H1 (cell line): ENCODE measurements around the gene BEX2. TPM values are rescaled to one million over a fixed set of nuclear protein-coding genes. Genes with fewer than 3 reads are reported as not detected.

ENCODE experiments used
- CTCF ChIA-PET: fragments of 300-600 bp; sonication (Branson Sonifier 250); formaldehyde crosslinking; loops from one replicate; lab custom pipeline; 2021; ENCODE audit not compliant: partially characterized antibody; lab: Charles Lee
- POLR2A ChIA-PET: fragments of 300-600 bp; sonication (Branson Sonifier 250); formaldehyde crosslinking; loops from one replicate; lab custom pipeline; 2021; ENCODE audit warnings: inconsistent platforms; ENCODE audit not compliant: partially characterized antibody; lab: Charles Lee
- DNase-seq, 2 experiments: peaks; one replicate each; pipeline versions ENCODE4 v3.0.0 to v3.0.0-alpha.2; 2010 to 2022; ENCODE audit warnings: low spot score in 2 of 2, low read depth in 1 of 2, mixed read lengths in 1 of 2
- FAIRE-seq: peaks from 2 replicates; lab custom pipeline; 2011; peaks lifted over from hg19 to GRCh38; lab: Jason Lieb, UNC
- H2AFZ ChIP-seq: 2 replicates; pipeline ENCODE4 v1.8.1; 2012; ENCODE audit warnings: low read length, inconsistent platforms
- H2AK5ac ChIP-seq: 2 replicates; pipeline ENCODE4 v1.6.1; 2013; ENCODE audit warnings: low read depth, low read length
- H2BK120ac ChIP-seq: replicated peaks from 2 replicates; pipeline ENCODE3; 2013; ENCODE audit warnings: low read depth, low read length, inconsistent platforms
- H2BK12ac ChIP-seq: 2 replicates; pipeline ENCODE4 v1.6.1; 2013; ENCODE audit warnings: low read depth, low read length
- H2BK15ac ChIP-seq: 2 replicates; pipeline ENCODE4 v1.6.1; 2013; ENCODE audit warnings: low read length
- H2BK20ac ChIP-seq: 2 replicates; pipeline ENCODE4 v1.6.1; 2013; ENCODE audit warnings: low read length
- H2BK5ac ChIP-seq: 2 replicates; pipeline ENCODE4 v1.6.1; 2013; ENCODE audit warnings: low read depth, low read length
- H3K14ac ChIP-seq: 2 replicates; pipeline ENCODE4 v1.6.1; 2013; ENCODE audit warnings: inconsistent platforms; ENCODE audit not compliant: insufficient read length
- H3K18ac ChIP-seq: 2 replicates; pipeline ENCODE4 v1.6.1; 2013; ENCODE audit warnings: low read length; ENCODE audit errors: extremely low read depth
- H3K23ac ChIP-seq: 2 replicates; pipeline ENCODE4 v1.6.1; 2013; ENCODE audit warnings: inconsistent platforms; ENCODE audit not compliant: insufficient read length
- H3K23me2 ChIP-seq: 2 replicates; pipeline ENCODE4 v1.6.1; 2013; ENCODE audit warnings: low read depth, low read length
- H3K27ac ChIP-seq: 2 replicates; pipeline ENCODE4 v1.6.1; 2011; ENCODE audit warnings: low read depth, low read length, inconsistent platforms
- H3K27me3 ChIP-seq, 4 experiments: replicated peaks in 1 of 4; 1 replicate in 1 of 4; 2 replicates in 3 of 4; pipeline versions ENCODE4 v1.6.1 to v1.8.1; 2011 to 2013; ENCODE audit warnings: low read length in 3 of 4, mild to moderate bottlenecking in 3 of 4, inconsistent platforms in 2 of 4, mixed read lengths in 2 of 4, moderate library complexity in 1 of 4; ENCODE audit not compliant: control insufficient read depth in 3 of 4, insufficient read depth in 3 of 4; ENCODE audit errors: extremely low read depth in 1 of 4
- H3K36me3 ChIP-seq, 4 experiments: 2 replicates each; pipeline versions ENCODE4 v1.6.1 to v1.8.1; 2011 to 2013; ENCODE audit warnings: mild to moderate bottlenecking in 4 of 4, low read length in 3 of 4, moderate library complexity in 2 of 4, control low read depth in 1 of 4, inconsistent platforms in 1 of 4; ENCODE audit not compliant: insufficient read depth in 4 of 4, control insufficient read depth in 2 of 4
- H3K4ac ChIP-seq: replicated peaks from 2 replicates; pipeline ENCODE3; 2013; ENCODE audit warnings: low read length, low read depth, mixed read lengths, inconsistent platforms; ENCODE audit not compliant: insufficient read length
- H3K4me1 ChIP-seq, 4 experiments: replicated peaks in 1 of 4; 1 replicate in 1 of 4; 2 replicates in 3 of 4; pipeline versions ENCODE4 v1.6.1 to v1.8.1; 2011 to 2013; ENCODE audit warnings: low read length in 3 of 4, inconsistent platforms in 2 of 4, mixed read lengths in 1 of 4; ENCODE audit not compliant: insufficient read depth in 4 of 4, control insufficient read depth in 3 of 4
- H3K4me2 ChIP-seq, 2 experiments: 2 replicates each; pipeline versions ENCODE4 v1.6.1 to v1.8.1; 2011 to 2013; ENCODE audit warnings: low read depth in 2 of 2, low read length in 2 of 2, control low read depth in 1 of 2, inconsistent platforms in 1 of 2, mild to moderate bottlenecking in 1 of 2; ENCODE audit not compliant: insufficient read depth in 1 of 2
- H3K4me3 ChIP-seq, 4 experiments: fragments of 200-600, 300-600 bp in 1 of 4; sonication (generic), shearing (Covaris generic), sonication (Bioruptor Twin) in 1 of 4; 2 replicates each; pipeline versions ENCODE4 v1.5.1 to v1.8.1; 2011 to 2016; ENCODE audit warnings: low read length in 4 of 4, low read depth in 3 of 4, control low read depth in 2 of 4, inconsistent platforms in 2 of 4, mild to moderate bottlenecking in 2 of 4, mixed read lengths in 1 of 4, moderate library complexity in 1 of 4; ENCODE audit not compliant: insufficient read depth in 2 of 4; ENCODE audit errors: extremely low read depth in 1 of 4
- H3K56ac ChIP-seq: replicated peaks from 2 replicates; pipeline ENCODE3; 2013; ENCODE audit warnings: low read depth, mild to moderate bottlenecking, mixed read lengths, low read length, inconsistent platforms; ENCODE audit not compliant: insufficient read length
- H3K79me1 ChIP-seq: 2 replicates; pipeline ENCODE4 v1.6.1; 2013; ENCODE audit warnings: low read depth, low read length, control low read depth
- H3K79me2 ChIP-seq, 2 experiments: 2 replicates each; pipeline versions ENCODE4 v1.6.1 to v1.8.1; 2012 to 2013; ENCODE audit warnings: low read length in 2 of 2, mild to moderate bottlenecking in 2 of 2, inconsistent platforms in 1 of 2; ENCODE audit not compliant: insufficient read depth in 2 of 2, control insufficient read depth in 1 of 2
- H3K9ac ChIP-seq, 4 experiments: replicated peaks in 1 of 4; 1 replicate in 1 of 4; 2 replicates in 3 of 4; pipeline versions ENCODE4 v1.6.1 to v1.8.1; 2011 to 2013; ENCODE audit warnings: low read depth in 3 of 4, low read length in 3 of 4, control low read depth in 2 of 4, mild to moderate bottlenecking in 2 of 4, moderate library complexity in 2 of 4, inconsistent platforms in 1 of 4; ENCODE audit errors: extremely low read depth in 1 of 4
- H3K9me3 ChIP-seq, 2 experiments: 2 replicates each; pipeline versions ENCODE4 v1.6.1 to v1.8.1; 2012 to 2013; ENCODE audit warnings: mild to moderate bottlenecking in 2 of 2, moderate library complexity in 2 of 2, control low read depth in 1 of 2, inconsistent platforms in 1 of 2, low read depth in 1 of 2, low read length in 1 of 2, mixed read lengths in 1 of 2; ENCODE audit not compliant: insufficient read depth in 2 of 2
- H4K20me1 ChIP-seq, 2 experiments: replicated peaks in 1 of 2; 2 replicates each; pipeline versions ENCODE3 to v1.8.1; 2011 to 2013; ENCODE audit warnings: inconsistent platforms in 2 of 2, low read length in 2 of 2, mild to moderate bottlenecking in 1 of 2; ENCODE audit not compliant: insufficient read depth in 2 of 2, control insufficient read depth in 1 of 2
- H4K5ac ChIP-seq: 2 replicates; pipeline ENCODE4 v1.6.1; 2013; ENCODE audit warnings: low read length, low read depth, mixed read lengths, inconsistent platforms; ENCODE audit not compliant: insufficient read length
- H4K8ac ChIP-seq: 2 replicates; pipeline ENCODE4 v1.8.0; 2013; ENCODE audit warnings: mild to moderate bottlenecking, moderate library complexity, low read length, inconsistent platforms; ENCODE audit not compliant: insufficient read depth; ENCODE audit errors: extremely low read depth
- H4K91ac ChIP-seq: replicated peaks from 2 replicates; pipeline ENCODE3; 2013; ENCODE audit warnings: low read length, mixed read lengths, inconsistent platforms; ENCODE audit not compliant: insufficient read length
- ATF2 ChIP-seq: IDR thresholded peaks from 2 replicates; pipeline ENCODE4 v1.6.1; 2012; ENCODE audit warnings: low read length, inconsistent platforms
- BCL11A ChIP-seq, 2 experiments: IDR thresholded peaks; one replicate each; pipeline ENCODE4 v1.6.1; 2011; ENCODE audit warnings: low read depth in 2 of 2, low read length in 2 of 2, mild to moderate bottlenecking in 2 of 2
- HDAC2 ChIP-seq, 2 experiments: fragments of 300-600 bp in 1 of 2; sonication (generic) in 1 of 2; IDR thresholded peaks; 2 replicates each; pipeline ENCODE4 v1.6.1; 2011 to 2012; ENCODE audit warnings: low read depth in 2 of 2, low read length in 2 of 2, mild to moderate bottlenecking in 2 of 2, moderate library complexity in 2 of 2, borderline replicate concordance in 1 of 2, inconsistent platforms in 1 of 2
- KDM5A ChIP-seq: fragments of 200-600 bp; IDR thresholded peaks from 2 replicates; pipeline ENCODE4 v1.7.1; 2012; ENCODE audit warnings: mild to moderate bottlenecking, low read length, inconsistent platforms, mixed read lengths
- POLR2A ChIP-seq, 2 experiments: IDR thresholded peaks; 1 replicate in 1 of 2; 2 replicates in 1 of 2; pipeline ENCODE4 v1.6.1; 2011; ENCODE audit warnings: low read depth in 2 of 2, low read length in 2 of 2, mild to moderate bottlenecking in 2 of 2; ENCODE audit errors: control extremely low read depth in 1 of 2
- RAD21 ChIP-seq, 2 experiments: IDR thresholded peaks in 1 of 2; conservative IDR thresholded peaks in 1 of 2; 2 replicates each; pipeline ENCODE4 v1.6.1; 2011; ENCODE audit warnings: low read depth in 2 of 2, low read length in 2 of 2, improper control_type of control experiment in 1 of 2, inconsistent platforms in 1 of 2, mild to moderate bottlenecking in 1 of 2, moderate library complexity in 1 of 2
- RXRA ChIP-seq: IDR thresholded peaks from 2 replicates; pipeline ENCODE4 v1.6.1; 2011; ENCODE audit warnings: low read depth, mild to moderate bottlenecking, low read length, moderate library complexity; ENCODE audit not compliant: insufficient read depth
- TBP ChIP-seq: IDR thresholded peaks from 2 replicates; pipeline ENCODE4 v1.6.1; 2011; ENCODE audit warnings: low read depth, low read length, improper control_type of control experiment
- WGBS, 2 experiments: shearing (Covaris generic) in 1 of 2; methylation state at CpG; one replicate each; pipeline versions ENCODE4 v1.1.6 to v1.1.7; 2013 to 2015; ENCODE audit warnings: low lambda C conversion rate in 2 of 2, mixed read lengths in 2 of 2, inconsistent platforms in 1 of 2, low coverage in 1 of 2, missing lambda C conversion rate in 1 of 2; ENCODE audit not compliant: insufficient replicate concordance in 2 of 2, insufficient coverage in 1 of 2, insufficient read length in 1 of 2; ENCODE audit errors: extremely low coverage in 1 of 2, missing lambda C conversion rate in 1 of 2; 5-methylcytosine and 5-hydroxymethylcytosine counted together
- polyA plus RNA-seq, 7 experiments: library from polyadenylated mRNA; depleted of rRNA in 3 of 7; stranded (reverse) in 5 of 7; unstranded in 2 of 7; fragments of >200 nt in 5 of 7; fragments of 200-250 nt in 2 of 7; gene quantifications; 1 replicate in 5 of 7; 2 replicates in 1 of 7; 4 replicates in 1 of 7; pipeline versions ENCODE4 v1.2.1 to v1.2.3, GENCODE V29; 2011 to 2013; ENCODE audit warnings: missing spikeins in 2 of 7, mixed read lengths in 2 of 7
- total RNA-seq: library from RNA; stranded (reverse); fragmentation: NEBNext Ultra II Directional; extraction: Animal tissue kit (Norgen Biotek cat#: 25700); gene quantifications from 2 replicates; pipeline ENCODE4 v1.2.1, GENCODE V29; 2021

Gene BEX2
- total and polyA plus RNA-seq, 2 of the 8 experiments (the other 6 are each of a cell fraction or from before 2014, with no cell fraction given), result 53.8 to 60.2 TPM

DNA sequence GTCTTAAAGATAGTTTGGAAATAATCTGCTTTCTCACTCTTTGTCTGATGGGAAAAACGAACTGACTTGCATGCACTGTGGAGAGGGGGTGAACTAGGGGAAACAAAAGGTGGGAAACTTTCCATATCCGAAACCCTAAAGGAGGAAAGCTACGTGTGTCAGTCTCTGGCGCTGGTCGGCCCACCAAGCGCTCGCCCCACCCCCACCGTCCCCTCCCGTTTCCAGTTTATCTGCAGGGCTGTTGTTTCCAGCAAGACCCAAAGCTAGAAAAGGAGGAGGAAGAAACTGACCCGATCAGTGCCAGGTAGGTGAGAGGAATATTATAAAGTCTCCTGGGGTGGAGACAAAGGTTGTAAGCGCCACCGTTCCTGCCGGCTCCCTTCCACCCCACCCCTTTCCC, 46.1 kb upstream of the BEX2 start:
- Histone ChIP-seq H2BK12ac (no peak overlapping the region), H4K5ac (no peak overlapping the region), H3K79me2 (peaks cover 0 to 5% of the 10 kb centered on the region in 2 experiments; a peak in 1 of 4 replicates), H3K79me1 (no peaks in the 10 kb centered on the region), H3K9ac (peak overlapping the region; percentile 34 to 71 (median 54)), H3K4me3 (peak overlapping the region; percentile 72 to 94 (median 81)), H2BK15ac (no peak overlapping the region), H3K56ac (no peak overlapping the region), H3K4me1 (no peaks in the 10 kb centered on the region), H2BK20ac (no peak overlapping the region), H4K91ac (no peak overlapping the region), H4K8ac (peak overlapping the region; percentile 31; the same call in 1 of the 2 replicates), H3K14ac (no peak overlapping the region), H3K23me2 (no peaks in the 10 kb centered on the region; the same call in 1 of the 2 replicates), H3K27ac (peak overlapping the region; percentile 70; the same call in 1 of the 2 replicates), H2BK120ac (no peak overlapping the region), H3K23ac (no peak overlapping the region), H3K9me3 (no peaks in the 10 kb centered on the region), H3K27me3 (no peaks in the 10 kb centered on the region), H3K18ac (peak overlapping the region; percentile 32; the same call in 1 of the 2 replicates), H2AK5ac (no peak overlapping the region), H3K36me3 (peaks cover 0 to 9% (median 0%) of the 10 kb centered on the region in 4 experiments; a peak in 1 of 8 replicates), H2BK5ac (no peak overlapping the region), H4K20me1 (no peaks in the 10 kb centered on the region), H3K4me2 (peak overlapping the region; percentile 64 to 74), H3K4ac (no peak overlapping the region), H2AFZ (no peak overlapping the region)
- ChIA-PET POLR2A (interaction anchor here (1.0 to 3.1 kb wide), 9 partner anchors 9 to 105 kb away, joined by 3 to 30 read pairs (median 5); partner anchors contain the start of genes BEX2, BEX3 and TCEAL7), CTCF (interaction anchor here (1.2 kb wide), 1 partner anchor 19 kb away, joined by 6 read pairs; no protein-coding TSS in a partner anchor)
- DNase-seq (no peak), FAIRE-seq (no peak)
- TF ChIP-seq RXRA (no peak), ATF2 (no peak), RAD21 (IDR thresholded peaks at IDR 0.05 in 1 of 2, conservative IDR thresholded peaks at IDR 0.05 in 1 of 2; ENCODE audit: low read depth in 2 of 2, low read length in 2 of 2) (no peak), HDAC2 (IDR thresholded peaks at IDR 0.05; ENCODE audit: borderline replicate concordance in 1 of 2, low read depth in 2 of 2, low read length in 2 of 2) (no peak), TBP (0 out of 2 replicates have a peak, but pooled peaks have one; percentile 0), BCL11A (IDR thresholded peaks at IDR 0.05; ENCODE audit: low read depth in 2 of 2, low read length in 2 of 2) (no peak), POLR2A (IDR thresholded peaks at IDR 0.05; ENCODE audit: control extremely low read depth in 1 of 2, low read depth in 2 of 2, low read length in 2 of 2) (peak in 1 of 2 experiments; percentile 17; a peak in 1 of 3 replicates), KDM5A (no peak)
- 0% methylated on average over 1 of the region's 13 CpGs; no CpG with 5 or more reads in 1 of the 2 experiments for WGBS, 2 experiments
